ENCODE measurements around the gene DPPA4.

GRCh38 chr3:109384164-109384563 is 46.8 kb upstream of the DPPA4 start:
- no peak for TF ChIP-seq CTCF (IDR thresholded peaks at IDR 0.05)
- no peak for TF ChIP-seq POLR2A (IDR thresholded peaks at IDR 0.05)

All from right lobe of liver (tissue), 4 donors.